Adrenal gland (tissue), 5 donors: Measurements from ENCODE around the gene TFDP2.

Source experiments
- POLR2A ChIP-seq, 2 donors: fragments of 450-650 bp; IDR thresholded peaks; one replicate each; pipeline ENCODE4 v1.6.1; 2017; ENCODE audit warnings: antibody characterized with exemption in 2 of 2, mild to moderate bottlenecking in 2 of 2, moderate library complexity in 1 of 2
- TF ChIP-seq, protein P1 (sequence below), 6 experiments: fragments of 450-650 bp in 4 of 6; fragments of 200-600 bp in 2 of 6; sonication (generic) in 1 of 6; IDR thresholded peaks; 1 replicate in 5 of 6; 2 replicates in 1 of 6; pipeline versions ENCODE4 v1.5.1 to v1.8.0; 2016 to 2021; ENCODE audit warnings: antibody characterized with exemption in 6 of 6, mild to moderate bottlenecking in 2 of 6, moderate library complexity in 1 of 6
- donor health status: DM: no; HTN: no; CAD: no.

DNA sequence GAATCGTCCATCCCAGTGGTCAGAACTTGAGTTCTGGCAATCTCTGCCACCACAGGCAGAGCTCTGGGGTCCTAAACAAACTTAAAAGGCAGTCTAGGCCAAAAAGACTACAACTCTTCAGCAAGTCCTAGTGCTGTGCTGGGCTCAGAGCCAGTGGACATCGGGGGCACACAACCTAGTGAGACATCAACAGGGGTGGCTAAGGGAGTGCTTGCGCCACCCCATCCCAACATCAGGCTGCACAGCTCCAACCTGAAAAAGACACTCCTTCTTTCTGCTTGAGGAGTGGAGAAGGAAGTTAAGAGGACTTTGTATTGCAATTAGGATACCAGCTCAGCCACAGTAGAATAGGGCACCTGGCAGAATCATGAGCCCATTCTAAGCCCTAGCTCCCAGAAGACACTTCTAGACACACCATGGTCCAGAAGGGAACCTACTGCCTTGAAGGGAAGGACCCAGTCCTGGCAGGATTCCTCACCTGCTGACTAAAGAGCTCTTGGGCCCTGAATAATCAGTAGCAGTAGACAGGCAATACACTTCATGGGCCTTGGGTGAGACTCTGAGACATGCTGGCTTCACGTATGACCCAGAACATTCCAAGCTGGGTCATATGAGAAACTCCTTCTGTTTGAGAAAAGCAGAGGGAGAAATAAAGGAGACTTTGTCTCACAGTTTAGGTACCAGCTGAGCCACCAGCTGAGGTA, 72.0 kb downstream of the TFDP2 start:
- TF ChIP-seq, protein P1, sequence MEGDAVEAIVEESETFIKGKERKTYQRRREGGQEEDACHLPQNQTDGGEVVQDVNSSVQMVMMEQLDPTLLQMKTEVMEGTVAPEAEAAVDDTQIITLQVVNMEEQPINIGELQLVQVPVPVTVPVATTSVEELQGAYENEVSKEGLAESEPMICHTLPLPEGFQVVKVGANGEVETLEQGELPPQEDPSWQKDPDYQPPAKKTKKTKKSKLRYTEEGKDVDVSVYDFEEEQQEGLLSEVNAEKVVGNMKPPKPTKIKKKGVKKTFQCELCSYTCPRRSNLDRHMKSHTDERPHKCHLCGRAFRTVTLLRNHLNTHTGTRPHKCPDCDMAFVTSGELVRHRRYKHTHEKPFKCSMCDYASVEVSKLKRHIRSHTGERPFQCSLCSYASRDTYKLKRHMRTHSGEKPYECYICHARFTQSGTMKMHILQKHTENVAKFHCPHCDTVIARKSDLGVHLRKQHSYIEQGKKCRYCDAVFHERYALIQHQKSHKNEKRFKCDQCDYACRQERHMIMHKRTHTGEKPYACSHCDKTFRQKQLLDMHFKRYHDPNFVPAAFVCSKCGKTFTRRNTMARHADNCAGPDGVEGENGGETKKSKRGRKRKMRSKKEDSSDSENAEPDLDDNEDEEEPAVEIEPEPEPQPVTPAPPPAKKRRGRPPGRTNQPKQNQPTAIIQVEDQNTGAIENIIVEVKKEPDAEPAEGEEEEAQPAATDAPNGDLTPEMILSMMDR (IDR thresholded peaks at IDR 0.05), result no peak
- no peak for TF ChIP-seq POLR2A (IDR thresholded peaks at IDR 0.05)
